GM19351 (cell line): ENCODE data around the gene STKLD1.
A peak's percentile ranks its signal among the peaks of the same experiment; 100 is the strongest.

Experiments used
- ATAC-seq: cut with Tn5 transposase; IDR thresholded peaks from one replicate; pipeline ENCODE4 v1.9.1; 2021; ENCODE audit warnings: mild to moderate bottlenecking, moderate library complexity; ENCODE audit not compliant: unreplicated experiment

STKLD1 gene

DNA sequence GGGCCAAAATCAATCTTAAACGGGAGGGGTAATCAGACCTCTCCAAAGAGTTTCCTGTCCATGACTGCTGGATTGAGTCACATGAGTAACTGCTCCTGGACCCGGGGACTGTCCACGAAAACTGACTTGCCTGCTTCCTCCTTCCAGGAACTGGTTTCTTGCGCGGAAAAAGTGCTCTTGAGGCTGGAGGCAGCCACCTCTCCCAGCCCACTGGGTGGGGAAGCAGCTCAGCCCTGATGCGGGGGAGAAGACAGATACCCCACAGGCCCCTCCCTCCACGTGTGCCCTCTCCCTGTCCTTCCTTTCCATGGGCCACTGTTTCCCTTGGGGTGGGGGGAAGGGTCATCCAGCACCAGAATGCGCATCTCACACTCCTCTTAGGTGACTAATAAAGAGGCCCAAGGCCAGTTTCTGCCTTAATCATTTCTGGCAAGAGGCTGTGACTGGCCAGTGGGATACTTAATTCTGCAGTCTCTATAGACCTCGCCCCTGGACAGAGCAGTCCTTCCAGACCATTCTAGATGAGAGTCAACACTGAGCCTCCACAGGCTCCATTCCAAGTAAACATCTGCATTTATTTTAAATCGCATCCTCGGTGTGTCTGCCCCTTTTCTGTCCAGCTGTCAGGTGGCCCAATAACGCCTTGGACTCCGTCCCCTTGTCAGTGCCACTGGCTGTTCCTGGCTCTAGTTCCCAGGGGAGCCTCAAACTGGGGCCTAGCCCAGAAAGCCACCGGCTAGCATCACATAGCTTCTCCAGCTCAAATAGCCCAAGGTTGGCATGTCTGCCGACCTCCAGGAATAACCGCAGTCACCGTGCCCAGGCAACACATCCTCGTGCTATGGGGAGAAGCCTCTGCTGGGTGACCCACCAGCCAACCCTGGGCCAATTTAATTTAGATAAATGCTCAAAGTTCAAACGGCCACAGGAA, 29.6 kb downstream of the STKLD1 start:
- no peak for ATAC-seq

DNA sequence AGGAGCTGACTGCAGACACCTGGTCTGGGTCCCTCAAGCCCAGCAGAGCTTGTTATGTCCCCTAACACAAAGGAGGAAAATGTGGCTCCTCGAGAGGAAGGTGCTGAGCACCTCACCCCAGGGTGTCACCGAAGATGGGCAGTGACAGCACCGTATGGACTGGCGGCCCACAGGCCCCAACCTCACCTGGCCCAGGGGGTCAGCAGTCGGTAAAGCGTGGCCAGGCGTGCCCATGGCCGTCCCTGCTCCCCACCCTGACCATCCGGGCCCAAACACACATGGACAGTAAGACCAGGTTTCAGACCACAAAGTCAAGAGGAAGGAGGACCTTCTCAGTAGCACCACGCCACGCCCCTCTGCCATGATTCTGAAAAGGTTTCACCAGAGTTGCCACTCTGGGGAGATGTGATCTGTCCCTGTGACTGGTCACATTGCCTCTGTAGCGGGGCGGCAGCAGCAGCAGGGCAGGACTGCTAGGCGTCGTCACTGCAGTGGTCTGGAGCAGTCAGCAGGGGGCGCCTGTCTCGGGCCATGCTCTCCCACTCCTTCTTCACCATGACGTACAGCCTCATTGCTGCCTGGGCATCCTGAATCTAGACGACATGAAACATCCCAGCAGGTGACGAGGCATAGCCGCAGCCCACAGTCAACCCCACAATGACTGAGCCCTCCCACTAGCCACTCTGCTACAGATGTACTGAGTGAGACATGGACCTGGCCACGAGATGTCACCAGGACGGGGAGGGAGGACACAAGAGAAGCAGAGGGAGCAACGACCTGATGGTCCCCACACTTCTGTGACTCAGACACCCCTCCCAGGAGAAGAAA, 30.5 kb downstream of the STKLD1 start:
- ATAC-seq = no peak

GRCh38 chr9:133408042-133408441, 31.9 kb downstream of the STKLD1 start:
- ATAC-seq = no peak

- ATAC-seq = no peak
These were observed 39.0 kb downstream of the STKLD1 start for GRCh38 chr9:133415170-133415569.

- peak; percentile 57 for ATAC-seq
These were observed 41.6 kb downstream of the STKLD1 start, which contains the start of gene REXO4 for GRCh38 chr9:133417541-133418461. REXO4 (minus strand) TSS chr9:133418010; CDS start chr9:133417844, 166 bp downstream.

DNA sequence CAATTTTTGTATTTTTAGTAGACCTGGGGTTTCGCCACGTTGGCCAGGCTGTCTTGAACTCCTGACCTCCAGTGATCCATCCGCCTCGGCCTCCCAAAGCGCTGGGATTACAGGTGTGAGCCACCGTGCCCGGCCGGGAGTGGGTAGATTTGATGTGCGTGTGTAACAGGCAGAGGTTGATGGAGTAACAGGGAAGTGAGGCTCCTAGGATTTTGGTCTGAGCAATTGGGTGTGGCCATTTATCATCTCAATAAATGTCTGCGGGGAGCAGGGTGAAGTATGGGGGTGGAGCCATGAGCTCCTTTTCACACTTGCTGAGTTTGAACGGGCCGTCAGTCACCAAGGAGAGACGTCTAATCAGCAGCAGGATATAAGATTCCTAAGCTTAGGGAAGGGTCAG, 42.8 kb downstream of the STKLD1 start:
- no peak for ATAC-seq

DNA sequence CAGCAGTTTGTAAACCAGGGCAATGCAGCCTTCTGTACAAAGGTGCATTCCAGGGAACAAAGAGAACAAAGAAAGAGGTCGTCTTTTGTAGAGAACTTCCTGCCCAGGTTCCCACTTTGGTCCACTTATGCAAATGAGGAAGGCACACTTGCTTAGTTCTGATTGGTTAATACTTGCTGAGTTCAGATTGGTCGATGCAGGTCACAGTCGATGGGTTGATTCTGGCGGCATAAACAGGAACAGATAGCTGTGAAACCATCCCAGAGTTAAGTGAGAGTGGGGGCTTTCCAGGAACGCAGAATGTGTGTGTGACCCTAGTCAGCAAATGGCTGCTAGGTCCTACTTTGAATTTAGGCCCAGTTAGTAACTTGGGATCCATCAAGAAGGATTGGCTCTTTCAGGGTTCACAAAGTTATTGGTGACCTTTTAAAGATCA, 44.2 kb downstream of the STKLD1 start:
- peak; percentile 36 for ATAC-seq

- ATAC-seq = peak; percentile 50
These were observed 45.7 kb downstream of the STKLD1 start, which contains the start of gene ADAMTS13 for GRCh38 chr9:133421615-133422542. ADAMTS13 (plus strand) TSS chr9:133422367; CDS start chr9:133422444, 77 bp downstream.

DNA sequence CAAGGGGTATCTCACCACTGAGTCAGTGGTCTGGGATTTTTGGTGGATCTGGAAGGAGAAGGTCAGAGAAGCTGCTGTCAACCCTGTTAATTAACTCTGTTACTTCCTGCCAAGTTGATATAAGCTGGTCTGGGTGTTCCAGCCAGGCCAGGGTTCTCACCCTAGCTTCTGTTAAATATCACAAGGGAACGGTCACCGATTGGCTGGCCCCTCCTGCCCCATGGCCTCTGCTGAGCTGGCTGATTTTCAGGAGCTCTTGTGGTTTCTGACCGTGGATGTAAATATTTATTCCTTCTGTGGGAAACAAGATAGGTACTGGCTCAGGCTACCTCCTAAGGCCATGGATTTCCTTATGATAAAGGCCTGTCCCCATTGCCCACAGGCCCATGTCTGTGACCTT, 47.0 kb downstream of the STKLD1 start:
- ATAC-seq = no peak

GRCh38 chr9:133424187-133424586, 48.0 kb downstream of the STKLD1 start:
- ATAC-seq = no peak

GRCh38 chr9:133425049-133425632, 49.0 kb downstream of the STKLD1 start:
- no peak for ATAC-seq

GRCh38 chr9:133426011-133426410, 49.8 kb downstream of the STKLD1 start:
- ATAC-seq = no peak

DNA sequence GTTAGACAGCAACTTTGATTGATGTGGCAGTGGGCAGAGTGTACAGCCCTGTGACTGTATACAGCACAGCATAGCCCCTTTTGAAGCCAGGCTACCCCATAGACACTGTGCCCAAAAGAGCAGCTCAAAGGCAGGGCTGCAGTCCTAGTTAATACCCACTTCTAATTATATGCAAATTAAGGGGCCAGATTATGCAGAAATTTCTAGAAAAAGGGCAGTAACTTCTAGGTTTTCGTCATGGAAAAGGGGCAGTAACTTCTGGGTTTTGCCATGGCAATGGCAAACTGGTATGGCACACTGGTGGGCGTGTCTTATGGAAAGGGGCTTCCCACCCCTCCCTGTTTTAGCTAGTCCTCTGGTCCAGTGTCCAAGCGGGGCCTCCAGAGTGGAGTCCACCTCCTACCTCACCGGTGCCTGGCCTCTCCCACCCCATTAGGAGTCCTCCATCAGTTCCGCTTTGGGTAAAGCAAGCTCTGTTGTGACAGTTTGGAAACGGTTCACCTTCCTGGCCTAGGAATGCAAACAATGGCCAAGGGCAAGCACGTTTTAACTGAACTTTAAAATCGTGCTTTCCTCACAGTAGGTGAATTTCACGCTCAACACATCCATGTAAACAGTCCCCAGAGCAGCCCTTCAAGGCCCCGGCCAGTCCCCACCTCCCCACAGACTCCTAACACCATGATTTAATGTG, 51.6 kb downstream of the STKLD1 start:
- ATAC-seq = no peak

DNA sequence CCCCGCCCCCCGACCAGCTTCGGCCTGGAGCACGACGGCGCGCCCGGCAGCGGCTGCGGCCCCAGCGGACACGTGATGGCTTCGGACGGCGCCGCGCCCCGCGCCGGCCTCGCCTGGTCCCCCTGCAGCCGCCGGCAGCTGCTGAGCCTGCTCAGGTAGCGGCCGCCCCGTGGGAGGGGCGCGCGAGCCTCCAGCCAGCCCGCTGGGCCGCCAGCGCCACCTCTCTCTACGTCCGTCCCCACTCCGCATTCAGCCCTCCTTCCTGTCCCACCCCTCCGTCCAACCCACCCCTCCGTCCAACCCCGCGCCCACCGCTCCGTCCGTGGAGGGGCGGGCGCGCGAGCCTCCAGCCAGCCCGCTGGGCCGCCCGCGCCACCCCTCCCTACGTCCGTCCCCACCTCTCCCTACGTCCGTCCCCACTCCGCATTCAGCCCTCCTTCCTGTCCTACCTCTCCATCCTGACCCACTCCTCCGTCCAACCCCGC, 52.5 kb downstream of the STKLD1 start:
- ATAC-seq = no peak

GRCh38 chr9:133429214-133429613, 53.0 kb downstream of the STKLD1 start:
- ATAC-seq = no peak

DNA sequence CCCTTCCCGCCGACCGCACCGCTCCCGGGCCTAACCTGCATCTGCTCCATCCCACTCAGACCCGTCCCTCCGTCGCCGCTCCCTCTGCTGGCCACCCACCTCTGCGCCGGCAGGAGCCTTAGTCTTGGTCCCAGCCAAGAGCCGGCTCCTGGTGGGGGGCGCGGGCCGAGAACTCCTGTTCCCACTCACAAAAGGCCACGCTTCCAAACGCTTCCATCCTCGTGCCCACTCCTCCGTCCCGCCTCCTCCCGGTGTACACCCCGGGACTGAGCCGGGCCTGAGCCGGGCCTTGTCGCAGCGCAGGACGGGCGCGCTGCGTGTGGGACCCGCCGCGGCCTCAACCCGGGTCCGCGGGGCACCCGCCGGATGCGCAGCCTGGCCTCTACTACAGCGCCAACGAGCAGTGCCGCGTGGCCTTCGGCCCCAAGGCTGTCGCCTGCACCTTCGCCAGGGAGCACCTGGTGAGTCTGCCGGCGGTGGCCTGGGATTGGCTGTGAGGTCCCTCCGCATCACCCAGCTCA, 53.5 kb downstream of the STKLD1 start:
- ATAC-seq = no peak

- ATAC-seq = no peak
These were observed 54.1 kb downstream of the STKLD1 start for GRCh38 chr9:133430244-133430643.

GRCh38 chr9:133433351-133433843, 57.2 kb downstream of the STKLD1 start:
- ATAC-seq = no peak
